ENCODE results near the gene C1orf174.

DNA sequence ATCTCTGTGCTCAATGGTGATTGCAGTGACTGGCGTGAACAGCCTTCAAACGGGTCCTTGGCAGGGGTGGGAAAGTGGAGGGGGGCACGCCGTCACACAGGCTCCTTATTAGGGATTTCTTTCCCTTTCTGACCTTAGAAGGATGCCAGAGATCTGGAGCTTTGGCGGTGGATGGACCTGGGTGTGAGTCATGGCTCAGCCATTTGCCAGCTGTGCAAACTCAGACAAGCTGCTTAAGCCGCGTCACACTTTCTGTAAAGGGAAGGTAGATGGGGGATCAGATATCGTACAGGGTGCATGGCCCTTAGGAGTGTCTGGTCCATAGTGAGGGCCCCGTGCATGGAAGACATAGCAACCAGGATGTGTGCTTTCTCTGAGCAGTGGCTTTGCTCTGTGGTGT lies 48.3 kb upstream of the C1orf174 start:
- TF ChIP-seq, protein P1, sequence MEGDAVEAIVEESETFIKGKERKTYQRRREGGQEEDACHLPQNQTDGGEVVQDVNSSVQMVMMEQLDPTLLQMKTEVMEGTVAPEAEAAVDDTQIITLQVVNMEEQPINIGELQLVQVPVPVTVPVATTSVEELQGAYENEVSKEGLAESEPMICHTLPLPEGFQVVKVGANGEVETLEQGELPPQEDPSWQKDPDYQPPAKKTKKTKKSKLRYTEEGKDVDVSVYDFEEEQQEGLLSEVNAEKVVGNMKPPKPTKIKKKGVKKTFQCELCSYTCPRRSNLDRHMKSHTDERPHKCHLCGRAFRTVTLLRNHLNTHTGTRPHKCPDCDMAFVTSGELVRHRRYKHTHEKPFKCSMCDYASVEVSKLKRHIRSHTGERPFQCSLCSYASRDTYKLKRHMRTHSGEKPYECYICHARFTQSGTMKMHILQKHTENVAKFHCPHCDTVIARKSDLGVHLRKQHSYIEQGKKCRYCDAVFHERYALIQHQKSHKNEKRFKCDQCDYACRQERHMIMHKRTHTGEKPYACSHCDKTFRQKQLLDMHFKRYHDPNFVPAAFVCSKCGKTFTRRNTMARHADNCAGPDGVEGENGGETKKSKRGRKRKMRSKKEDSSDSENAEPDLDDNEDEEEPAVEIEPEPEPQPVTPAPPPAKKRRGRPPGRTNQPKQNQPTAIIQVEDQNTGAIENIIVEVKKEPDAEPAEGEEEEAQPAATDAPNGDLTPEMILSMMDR (IDR thresholded peaks at IDR 0.05; ENCODE audit: insufficient read depth, low read length, poor library complexity, severe bottlenecking), result no peak
- TF ChIP-seq EZH2phosphoT487 (conservative IDR thresholded peaks at IDR 0.05; ENCODE audit: low read length), result no peak
